K562 (cell line): ENCODE data around the gene C2. TPM values are rescaled to one million over a fixed set of nuclear protein-coding genes. Genes with fewer than 3 reads are reported as not detected.

ENCODE experiments used
- AFF1 ChIP-seq, 2 experiments: fragments of 450-650 bp; IDR thresholded peaks; 2 replicates each; pipeline ENCODE4 v1.6.1; 2018; ENCODE audit warnings: mild to moderate bottlenecking in 2 of 2, low read depth in 1 of 2; ENCODE audit not compliant: partially characterized antibody in 2 of 2
- ARID3B ChIP-seq: fragments of 250-450 bp; sonication (Bioruptor Pico); IDR thresholded peaks from 2 replicates; pipeline ENCODE4 v1.4.0; 2020; ENCODE audit warnings: borderline replicate concordance
- COPS2 ChIP-seq: fragments of 450-650 bp; conservative IDR thresholded peaks from 2 replicates; pipeline ENCODE4 v1.6.1; 2016; ENCODE audit warnings: mild to moderate bottlenecking, moderate library complexity
- DNMT1 ChIP-seq: fragments of 450-650 bp; IDR thresholded peaks from 2 replicates; pipeline ENCODE4 v1.6.1; 2016; ENCODE audit warnings: antibody characterized with exemption, mild to moderate bottlenecking
- ETV6 ChIP-seq, 3 experiments: fragments of 150-350 bp in 1 of 3; sonication (generic) in 1 of 3; formaldehyde crosslinking in 1 of 3; IDR thresholded peaks; 2 replicates each; pipeline versions ENCODE4 v1.6.1 to v1.8.0; 2014 to 2022; ENCODE audit warnings: borderline replicate concordance in 2 of 3, low read depth in 2 of 3, antibody characterized with exemption in 1 of 3, low read length in 1 of 3, mild to moderate bottlenecking in 1 of 3, missing genetic modification reagents in 1 of 3
- GTF2B ChIP-seq: IDR thresholded peaks from 2 replicates; pipeline ENCODE4 v1.6.1; 2011; ENCODE audit not compliant: insufficient read length; ENCODE audit errors: extremely low read depth
- HNRNPUL1 ChIP-seq: fragments of 200-400 bp; formaldehyde crosslinking; IDR thresholded peaks from 2 replicates; pipeline ENCODE4 v1.6.1; 2017; ENCODE audit warnings: low read length
- JUNB ChIP-seq: fragments of 450-650 bp; formaldehyde crosslinking; conservative IDR thresholded peaks from 2 replicates; pipeline ENCODE4 v1.4.0; 2020; ENCODE audit warnings: mild to moderate bottlenecking
- LARP7 ChIP-seq: fragments of 450-650 bp; IDR thresholded peaks from 2 replicates; pipeline ENCODE4 v1.6.1; 2016
- MECOM ChIP-seq: fragments of 250-450 bp; sonication (Bioruptor Pico); IDR thresholded peaks from 2 replicates; pipeline ENCODE4 v1.8.0; 2022; ENCODE audit warnings: inconsistent platforms
- MEF2A ChIP-seq: IDR thresholded peaks from 2 replicates; pipeline ENCODE4 v1.6.1; 2011; ENCODE audit warnings: low read depth, mild to moderate bottlenecking, low read length, moderate library complexity; ENCODE audit not compliant: control insufficient read depth
- PCBP2 ChIP-seq: fragments of 200-400 bp; formaldehyde crosslinking; IDR thresholded peaks from 2 replicates; pipeline ENCODE4 v1.6.1; 2018; ENCODE audit warnings: low read length, low read depth, mild to moderate bottlenecking, moderate library complexity; ENCODE audit not compliant: poor library complexity, severe bottlenecking
- PHF20 ChIP-seq: fragments of 450-650 bp; IDR thresholded peaks from 2 replicates; pipeline ENCODE4 v1.6.1; 2018; ENCODE audit not compliant: partially characterized antibody
- ZBTB43 ChIP-seq: sonication (generic); formaldehyde crosslinking; IDR thresholded peaks from 2 replicates; pipeline ENCODE4 v1.8.0; 2023; ENCODE audit warnings: mild to moderate bottlenecking, missing genetic modification reagents
- ZFP1 ChIP-seq: fragments of 450-650 bp; formaldehyde crosslinking; IDR thresholded peaks from 2 replicates; pipeline ENCODE4 v1.4.0; 2020; ENCODE audit warnings: mild to moderate bottlenecking, mixed read lengths
- ZKSCAN8 ChIP-seq: fragments of 200-800 bp; sonication (Bioruptor generic); IDR thresholded peaks from 2 replicates; pipeline ENCODE4 v1.6.1; 2016; ENCODE audit warnings: missing genetic modification characterization, missing compliant biosample characterization
- ZNF134 ChIP-seq: fragments of 250-450 bp; sonication (Bioruptor Pico); conservative IDR thresholded peaks from 2 replicates; pipeline ENCODE4 v1.4.0; 2020
- ZNF512 ChIP-seq: IDR thresholded peaks from 2 replicates; pipeline ENCODE4 v1.6.1; 2016; ENCODE audit warnings: missing genetic modification characterization, missing compliant biosample characterization
- ZNF561 ChIP-seq: fragments of 450-650 bp; formaldehyde crosslinking; conservative IDR thresholded peaks from 2 replicates; pipeline ENCODE4 v1.4.0; 2020; ENCODE audit warnings: mild to moderate bottlenecking, moderate library complexity
- ZNF830 ChIP-seq: fragments of 250-450 bp; sonication (Bioruptor Pico); IDR thresholded peaks from 2 replicates; pipeline ENCODE4 v1.5.0; 2021; ENCODE audit warnings: mild to moderate bottlenecking
- polyA plus RNA-seq, 8 experiments: library from polyadenylated mRNA; depleted of rRNA in 4 of 8; stranded (reverse) in 5 of 8; unstranded in 3 of 8; fragments of >200 nt; fragmentation: Nextera tagmentation in 2 of 8; fragmentation: Illumina TruSeq in 1 of 8; extraction: Ambion mirVana in 2 of 8; extraction: Trizol in 1 of 8; gene quantifications; 2 replicates each; pipeline versions ENCODE4 v1.2.1 to v1.2.3, GENCODE V29; 2011 to 2014; ENCODE audit warnings: inconsistent platforms in 1 of 8, missing spikeins in 1 of 8
- total RNA-seq, 7 experiments: library from RNA; depleted of rRNA in 6 of 7; stranded (reverse); fragments of >200 nt in 6 of 7; fragmentation: Illumina TruSeq in 2 of 7; extraction: Trizol in 2 of 7; gene quantifications; 2 replicates each; pipeline versions ENCODE4 v1.2.1 to v1.2.3, GENCODE V29; 2011 to 2021; ENCODE audit warnings: low replicate concordance in 1 of 7

C2 gene
- total and polyA plus RNA-seq, 9 of the 15 experiments (the other 6 are each of a cell fraction or from before 2014, with no cell fraction given), result 0.05 to 1.1 (median 0.39) TPM; not detected in 1

GRCh38 chr6:31901415-31901952 lies 26.0 kb upstream of the C2 start (continued):
- TF ChIP-seq ETV6 (IDR thresholded peaks at IDR 0.05; ENCODE audit: borderline replicate concordance in 1 of 2, low read depth in 2 of 2, low read length in 1 of 2) (no peak), ETV6 (CRISPR knock-in tag; IDR thresholded peaks at IDR 0.05; ENCODE audit: borderline replicate concordance) (no peak), GTF2B (no peak), ZNF561 (CRISPR knock-in tag) (no peak), PHF20 (no peak), HNRNPUL1 (no peak), ZBTB43 (no peak), ZFP1 (no peak), ZKSCAN8 (no peak), MEF2A (no peak), ZNF830 (CRISPR knock-in tag) (no peak), MECOM (no peak), JUNB (CRISPR knock-in tag) (no peak), PCBP2 (no peak), LARP7 (no peak), ZNF134 (CRISPR knock-in tag) (no peak), DNMT1 (no peak), AFF1 (IDR thresholded peaks at IDR 0.05; ENCODE audit: low read depth in 1 of 2, partially characterized antibody in 2 of 2) (no peak), ARID3B (CRISPR knock-in tag) (no peak), ZNF512 (no peak), COPS2 (no peak)
